Effector memory CD8-positive, alpha-beta T cell (primary cell): ENCODE results near the gene NAV3.

Experiments
- ATAC-seq: fragments of 150-1000 bp; cut with Tn5 transposase; replicated peaks from 2 replicates; pipeline ENCODE4 v1.10.0; 2021; ENCODE audit warnings: mild to moderate bottlenecking, moderate library complexity
- DNase-seq, 3 experiments: peaks; one replicate each; pipeline ENCODE4 v3.0.0; 2021
- H3K27ac Mint-ChIP-seq, 2 donors: one replicate each; pipeline ENCODE4 v1.8.0; 2022; ENCODE audit warnings: mild to moderate bottlenecking in 2 of 2, mixed read lengths in 2 of 2, moderate library complexity in 2 of 2
- H3K27me3 Mint-ChIP-seq, 2 donors: one replicate each; pipeline ENCODE4 v1.8.0; 2022; ENCODE audit warnings: mixed read lengths in 2 of 2
- H3K36me3 Mint-ChIP-seq: one replicate; pipeline ENCODE4 v1.8.0; 2022; ENCODE audit warnings: mild to moderate bottlenecking, moderate library complexity, mixed read lengths; ENCODE audit not compliant: insufficient read depth
- H3K4me1 Mint-ChIP-seq, 2 donors: one replicate each; pipeline ENCODE4 v1.8.0; 2022; ENCODE audit warnings: low read depth in 2 of 2, mixed read lengths in 2 of 2
- H3K4me3 Mint-ChIP-seq, 2 donors: one replicate each; pipeline ENCODE4 v1.8.0; 2022; ENCODE audit warnings: mild to moderate bottlenecking in 2 of 2, mixed read lengths in 2 of 2, moderate library complexity in 2 of 2
- H3K9me3 Mint-ChIP-seq, 2 donors: one replicate each; pipeline ENCODE4 v1.8.0; 2022; ENCODE audit warnings: mixed read lengths in 2 of 2

Gene NAV3

GRCh38 chr12:78194448-78194847 is 363.8 kb downstream of the NAV3 start:
- DNase-seq (no peak), ATAC-seq (no peak)
- Mint-ChIP-seq H3K9me3 (peaks cover 8 to 13% of the 10 kb centered on the region in 2 donors), H3K4me3 (no peak overlapping the region), H3K4me1 (no peaks in the 10 kb centered on the region), H3K36me3 (no peaks in the 10 kb centered on the region), H3K27ac (no peak overlapping the region), H3K27me3 (no peaks in the 10 kb centered on the region)

GRCh38 chr12:78198896-78199295 is 368.2 kb downstream of the NAV3 start:
- Mint-ChIP-seq H3K9me3 (peaks cover 8 to 15% of the 10 kb centered on the region in 2 donors), H3K4me1 (no peaks in the 10 kb centered on the region), H3K27ac (no peak overlapping the region), H3K27me3 (no peaks in the 10 kb centered on the region), H3K36me3 (no peaks in the 10 kb centered on the region), H3K4me3 (no peak overlapping the region)
- no peak for ATAC-seq
- DNase-seq: no peak

- Mint-ChIP-seq H3K4me1 (no peaks in the 10 kb centered on the region), H3K4me3 (no peak overlapping the region), H3K27me3 (no peaks in the 10 kb centered on the region)
These were observed 369.2 kb downstream of the NAV3 start for GRCh38 chr12:78199926-78200325.

GRCh38 chr12:78204926-78205325 is 374.2 kb downstream of the NAV3 start:
- DNase-seq: no peak
- Mint-ChIP-seq H3K27me3 (no peaks in the 10 kb centered on the region), H3K9me3 (peaks cover 5 to 13% of the 10 kb centered on the region in 2 donors), H3K27ac (no peak overlapping the region), H3K36me3 (no peaks in the 10 kb centered on the region), H3K4me3 (no peak overlapping the region), H3K4me1 (no peaks in the 10 kb centered on the region)
- ATAC-seq: no peak

More at GRCh38 chr12:78199926-78200325, 369.2 kb downstream of the NAV3 start:
- H3K9me3 Mint-ChIP-seq: peaks cover 8 to 9% of the 10 kb centered on the region in 2 donors
- H3K27ac Mint-ChIP-seq: no peak overlapping the region
- DNase-seq (no peak), ATAC-seq (no peak)
- no peaks in the 10 kb centered on the region for H3K36me3 Mint-ChIP-seq

- Mint-ChIP-seq H3K27me3 (no peaks in the 10 kb centered on the region), H3K27ac (no peak overlapping the region), H3K36me3 (no peaks in the 10 kb centered on the region), H3K4me3 (no peak overlapping the region), H3K4me1 (no peaks in the 10 kb centered on the region), H3K9me3 (peaks cover 2 to 13% of the 10 kb centered on the region in 2 donors)
- ATAC-seq (no peak), DNase-seq (no peak)
These were observed 377.4 kb downstream of the NAV3 start for GRCh38 chr12:78208092-78208491.

DNA sequence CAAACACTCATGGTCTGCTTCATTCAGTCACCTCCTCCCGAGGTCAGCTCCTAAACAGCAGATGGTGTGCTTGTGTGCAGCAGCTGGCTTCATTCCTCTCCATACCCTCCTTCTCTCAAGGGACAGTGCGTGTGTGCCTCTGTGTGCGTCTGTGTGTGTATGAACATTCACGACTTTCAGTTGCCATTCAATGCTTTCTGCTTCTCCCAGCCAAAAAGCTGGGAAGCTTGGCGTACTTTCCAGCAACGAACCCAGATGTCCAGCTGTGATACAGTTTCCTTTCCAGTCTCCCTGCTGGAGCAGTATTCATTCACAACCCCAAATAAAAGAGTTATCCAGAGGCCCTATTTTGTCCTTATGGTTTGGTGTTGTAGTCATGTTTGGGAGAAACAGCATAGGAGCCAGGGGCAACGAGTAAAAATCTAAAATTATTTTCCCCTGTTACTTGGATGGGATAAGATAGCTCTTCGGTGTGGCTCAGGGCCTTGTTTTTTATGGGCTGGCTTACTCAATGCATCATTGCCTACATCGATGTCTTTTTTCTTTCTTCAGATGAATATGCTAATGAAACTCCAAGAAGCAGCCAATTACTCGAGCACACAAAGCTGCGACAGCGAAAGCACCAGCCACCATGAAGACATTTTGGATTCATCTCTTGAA is 379.3 kb downstream of the NAV3 start:
- Mint-ChIP-seq H3K27me3 (no peaks in the 10 kb centered on the region), H3K36me3 (no peaks in the 10 kb centered on the region), H3K9me3 (peaks cover 2 to 13% of the 10 kb centered on the region in 2 donors), H3K4me3 (no peak overlapping the region), H3K4me1 (no peaks in the 10 kb centered on the region), H3K27ac (no peak overlapping the region)
- ATAC-seq: no peak
- DNase-seq: no peak

GRCh38 chr12:78210506-78210860 is 379.8 kb downstream of the NAV3 start:
- no peak overlapping the region for H3K27ac Mint-ChIP-seq
- H3K4me3 Mint-ChIP-seq: no peak overlapping the region
- ATAC-seq: no peak

GRCh38 chr12:78210894-78211302 is 380.2 kb downstream of the NAV3 start:
- peaks cover 2 to 13% of the 10 kb centered on the region in 2 donors for H3K9me3 Mint-ChIP-seq
- no peaks in the 10 kb centered on the region for H3K4me1 Mint-ChIP-seq
- H3K27ac Mint-ChIP-seq: no peak overlapping the region
- H3K36me3 Mint-ChIP-seq: no peaks in the 10 kb centered on the region
- H3K27me3 Mint-ChIP-seq: no peaks in the 10 kb centered on the region
- no peak for ATAC-seq
- no peak for DNase-seq
- no peak overlapping the region for H3K4me3 Mint-ChIP-seq

More at GRCh38 chr12:78210506-78210860, 379.8 kb downstream of the NAV3 start:
- H3K27me3 Mint-ChIP-seq: no peaks in the 10 kb centered on the region
- H3K9me3 Mint-ChIP-seq: peaks cover 2 to 13% of the 10 kb centered on the region in 2 donors
- no peak for DNase-seq
- H3K4me1 Mint-ChIP-seq: no peaks in the 10 kb centered on the region
- no peaks in the 10 kb centered on the region for H3K36me3 Mint-ChIP-seq

- H3K36me3 Mint-ChIP-seq: no peaks in the 10 kb centered on the region
- no peak for DNase-seq
- H3K4me3 Mint-ChIP-seq: no peak overlapping the region
- no peaks in the 10 kb centered on the region for H3K4me1 Mint-ChIP-seq
- no peak overlapping the region for H3K27ac Mint-ChIP-seq
- peaks cover 0 to 8% of the 10 kb centered on the region in 2 donors for H3K9me3 Mint-ChIP-seq
- no peak for ATAC-seq
- no peaks in the 10 kb centered on the region for H3K27me3 Mint-ChIP-seq
These were observed 390.1 kb downstream of the NAV3 start for GRCh38 chr12:78220811-78221210.

DNA sequence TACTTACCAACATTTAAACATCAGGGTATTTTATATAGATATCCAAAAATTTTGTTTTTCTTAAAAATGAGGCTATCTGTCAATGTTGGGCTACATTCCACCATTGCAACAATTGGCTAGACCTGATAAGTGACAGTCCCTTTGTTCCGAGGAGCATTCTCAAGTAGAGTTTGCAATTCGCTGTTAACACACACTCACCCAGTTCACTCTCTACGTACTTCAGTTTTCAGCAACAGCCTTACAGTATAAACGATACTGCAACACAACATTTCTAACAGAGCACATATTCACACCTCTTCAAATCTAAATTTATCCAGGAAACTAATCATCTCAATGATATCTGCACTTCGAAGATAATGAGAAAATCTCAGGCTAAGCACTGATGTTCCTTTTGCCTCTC is 393.5 kb downstream of the NAV3 start:
- H3K4me3 Mint-ChIP-seq: no peak overlapping the region
- no peak overlapping the region for H3K27ac Mint-ChIP-seq
- no peak for ATAC-seq
- no peaks in the 10 kb centered on the region for H3K27me3 Mint-ChIP-seq
- DNase-seq: no peak
- peaks cover 6 to 10% of the 10 kb centered on the region in 2 donors for H3K9me3 Mint-ChIP-seq
- no peaks in the 10 kb centered on the region for H3K36me3 Mint-ChIP-seq
- no peaks in the 10 kb centered on the region for H3K4me1 Mint-ChIP-seq

GRCh38 chr12:78226763-78227162 is 396.1 kb downstream of the NAV3 start:
- no peak overlapping the region for H3K27ac Mint-ChIP-seq
- DNase-seq (no peak), ATAC-seq (no peak)
- no peaks in the 10 kb centered on the region for H3K4me1 Mint-ChIP-seq
- H3K36me3 Mint-ChIP-seq: no peaks in the 10 kb centered on the region
- no peaks in the 10 kb centered on the region for H3K27me3 Mint-ChIP-seq
- no peak overlapping the region for H3K4me3 Mint-ChIP-seq
- peaks cover 12% of the 10 kb centered on the region in 2 donors for H3K9me3 Mint-ChIP-seq

GRCh38 chr12:78229591-78230101 is 399.0 kb downstream of the NAV3 start:
- Mint-ChIP-seq H3K9me3 (peaks cover 12% of the 10 kb centered on the region in 2 donors), H3K4me3 (no peak overlapping the region), H3K4me1 (no peaks in the 10 kb centered on the region), H3K27ac (no peak overlapping the region), H3K36me3 (no peaks in the 10 kb centered on the region), H3K27me3 (no peaks in the 10 kb centered on the region)
- no peak for ATAC-seq
- DNase-seq: no peak

DNA sequence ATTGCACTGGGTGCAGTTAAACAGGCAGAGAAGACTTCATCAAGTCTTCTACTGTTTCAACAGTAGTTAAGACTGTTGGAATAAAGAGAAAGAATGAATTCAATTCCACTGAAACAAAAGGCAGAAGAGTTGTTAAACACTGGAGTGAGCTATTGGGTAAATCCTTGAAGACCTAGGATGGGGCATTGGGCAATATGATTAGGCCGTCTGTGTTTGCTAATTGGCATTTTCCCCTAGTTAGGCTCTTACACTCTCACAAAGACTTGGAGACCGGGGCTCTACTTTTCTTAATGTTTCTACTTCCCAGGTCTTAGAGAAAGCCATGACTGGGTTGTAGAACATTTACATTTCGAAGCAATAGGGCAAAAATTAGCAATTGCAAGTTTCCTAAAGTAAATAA is 402.1 kb downstream of the NAV3 start:
- ATAC-seq: no peak
- H3K4me1 Mint-ChIP-seq: no peaks in the 10 kb centered on the region
- peaks cover 12 to 15% of the 10 kb centered on the region in 2 donors for H3K9me3 Mint-ChIP-seq
- H3K27me3 Mint-ChIP-seq: no peaks in the 10 kb centered on the region
- DNase-seq: no peak
- no peak overlapping the region for H3K27ac Mint-ChIP-seq
- no peaks in the 10 kb centered on the region for H3K36me3 Mint-ChIP-seq
- H3K4me3 Mint-ChIP-seq: no peak overlapping the region

DNA sequence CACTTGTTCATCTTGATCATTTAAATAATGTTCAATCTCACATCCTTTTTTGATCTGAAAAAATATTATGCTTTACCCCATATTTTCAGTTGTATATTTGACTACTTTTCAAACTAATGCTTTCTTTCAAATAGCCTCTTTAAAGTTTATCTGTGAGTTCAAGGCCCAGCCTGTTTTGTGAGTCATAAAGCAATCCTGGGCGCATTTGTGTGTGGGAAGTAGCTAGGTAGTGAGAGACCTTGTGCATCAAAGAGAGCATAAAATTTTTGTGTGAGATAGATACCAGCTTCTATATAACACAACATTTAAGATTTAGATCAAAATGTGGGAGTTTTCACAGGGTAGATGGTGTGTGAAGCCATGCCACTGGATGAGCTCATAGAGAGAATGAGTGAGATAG is 405.6 kb downstream of the NAV3 start:
- no peaks in the 10 kb centered on the region for H3K36me3 Mint-ChIP-seq
- no peak for DNase-seq
- H3K27ac Mint-ChIP-seq: no peak overlapping the region
- H3K4me1 Mint-ChIP-seq: no peaks in the 10 kb centered on the region
- no peak overlapping the region for H3K4me3 Mint-ChIP-seq
- ATAC-seq: no peak
- peaks cover 10 to 13% of the 10 kb centered on the region in 2 donors for H3K9me3 Mint-ChIP-seq
- H3K27me3 Mint-ChIP-seq: no peaks in the 10 kb centered on the region
